Fibroblast of mammary gland (primary cell): ENCODE results near the gene SLC25A26.
A peak's percentile ranks its signal among the peaks of the same experiment; 100 is the strongest.

Experiments used
- DNase-seq: peaks from one replicate; pipeline ENCODE4 v3.0.0-alpha.2; 2010; ENCODE audit warnings: low read depth
- H3K4me3 ChIP-seq: 2 replicates; pipeline ENCODE4 v1.5.1; 2011; ENCODE audit warnings: low read depth, mild to moderate bottlenecking, low read length, moderate library complexity; ENCODE audit not compliant: control insufficient read depth
- TF ChIP-seq, protein P1 (sequence below): conservative IDR thresholded peaks from 2 replicates; pipeline ENCODE4 v1.5.1; 2011; ENCODE audit warnings: low read depth, low read length, inconsistent platforms; ENCODE audit not compliant: control insufficient read depth, insufficient read depth

Gene SLC25A26

DNA sequence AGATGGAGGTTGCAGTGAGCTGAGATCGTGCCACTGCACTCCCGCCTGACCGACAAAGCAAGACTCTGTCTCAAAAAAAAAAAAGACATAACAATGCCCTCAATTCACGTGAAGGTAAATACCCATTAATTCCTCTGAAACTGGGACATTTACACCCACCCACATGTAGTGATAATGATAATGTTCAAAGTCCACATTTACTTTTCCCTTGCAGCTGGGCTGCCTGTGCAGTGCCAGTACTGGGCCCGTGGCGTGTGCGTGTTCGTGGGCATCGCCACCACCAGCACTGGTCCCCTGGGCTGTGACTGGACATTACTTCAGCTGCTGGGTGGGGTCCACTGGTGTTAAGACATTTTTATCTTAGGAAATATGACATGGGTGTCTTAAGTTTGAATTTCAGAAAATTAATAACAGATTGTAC is 123.6 kb downstream of the SLC25A26 start:
- H3K4me3 ChIP-seq: no peak overlapping the region
- TF ChIP-seq, protein P1, sequence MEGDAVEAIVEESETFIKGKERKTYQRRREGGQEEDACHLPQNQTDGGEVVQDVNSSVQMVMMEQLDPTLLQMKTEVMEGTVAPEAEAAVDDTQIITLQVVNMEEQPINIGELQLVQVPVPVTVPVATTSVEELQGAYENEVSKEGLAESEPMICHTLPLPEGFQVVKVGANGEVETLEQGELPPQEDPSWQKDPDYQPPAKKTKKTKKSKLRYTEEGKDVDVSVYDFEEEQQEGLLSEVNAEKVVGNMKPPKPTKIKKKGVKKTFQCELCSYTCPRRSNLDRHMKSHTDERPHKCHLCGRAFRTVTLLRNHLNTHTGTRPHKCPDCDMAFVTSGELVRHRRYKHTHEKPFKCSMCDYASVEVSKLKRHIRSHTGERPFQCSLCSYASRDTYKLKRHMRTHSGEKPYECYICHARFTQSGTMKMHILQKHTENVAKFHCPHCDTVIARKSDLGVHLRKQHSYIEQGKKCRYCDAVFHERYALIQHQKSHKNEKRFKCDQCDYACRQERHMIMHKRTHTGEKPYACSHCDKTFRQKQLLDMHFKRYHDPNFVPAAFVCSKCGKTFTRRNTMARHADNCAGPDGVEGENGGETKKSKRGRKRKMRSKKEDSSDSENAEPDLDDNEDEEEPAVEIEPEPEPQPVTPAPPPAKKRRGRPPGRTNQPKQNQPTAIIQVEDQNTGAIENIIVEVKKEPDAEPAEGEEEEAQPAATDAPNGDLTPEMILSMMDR: no peak
- DNase-seq: no peak

DNA sequence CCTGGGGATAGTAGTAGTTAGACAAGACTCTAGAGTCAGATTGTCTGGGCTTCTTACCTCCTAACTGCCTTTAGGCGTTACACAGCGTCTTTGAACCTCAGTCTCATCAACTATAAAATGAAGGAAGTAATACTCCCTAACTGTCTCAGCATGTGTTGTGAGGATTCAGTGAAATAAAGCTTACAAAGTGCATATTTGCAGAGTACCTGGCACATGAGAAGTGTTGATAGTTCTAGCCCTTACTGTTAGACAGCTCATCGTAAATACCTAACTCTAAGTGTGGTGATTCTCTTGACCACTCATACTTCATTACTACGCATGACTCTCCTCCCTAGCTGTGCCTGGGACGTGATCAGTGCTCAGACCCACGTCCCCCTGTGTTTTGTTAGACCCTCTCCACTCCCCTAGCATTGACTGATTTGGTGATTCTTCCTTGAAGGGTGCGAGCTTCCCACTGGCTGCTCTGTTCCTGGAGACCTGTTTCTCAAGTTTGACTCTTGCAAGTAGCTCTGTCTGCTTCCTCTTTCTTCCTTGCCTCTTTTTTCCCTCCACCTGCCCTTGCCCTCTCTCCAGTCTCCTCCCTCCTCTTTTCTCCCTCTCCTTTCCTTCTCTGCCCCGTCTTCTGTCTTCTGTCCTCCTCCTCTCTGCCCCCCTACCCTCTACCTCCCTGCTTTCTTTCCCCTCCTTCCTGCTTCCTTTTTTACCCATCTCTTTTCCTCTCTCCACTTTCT is 124.2 kb downstream of the SLC25A26 start:
- H3K4me3 ChIP-seq: no peak overlapping the region
- TF ChIP-seq, protein P1: no peak
- DNase-seq: no peak

DNA sequence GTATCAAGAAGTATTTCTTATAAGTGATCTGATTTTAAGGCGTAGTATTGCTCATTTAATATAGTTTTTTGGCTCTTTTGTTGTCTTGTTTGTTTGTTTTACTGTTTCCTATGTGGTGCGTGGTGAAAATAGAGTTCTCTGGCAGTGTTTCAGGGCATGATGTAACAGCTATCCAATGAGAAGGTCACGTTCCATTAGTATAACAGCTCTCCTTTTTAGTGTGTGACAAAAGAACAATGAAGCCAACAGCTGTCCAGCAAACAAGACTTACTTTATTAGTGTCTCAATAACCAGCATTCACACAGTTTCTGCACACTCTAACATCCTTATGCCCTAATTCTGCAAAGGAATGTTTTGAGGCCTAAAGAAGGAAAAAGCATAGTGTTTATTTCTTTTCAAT is 127.9 kb downstream of the SLC25A26 start:
- no peak overlapping the region for H3K4me3 ChIP-seq
- no peak for DNase-seq
- TF ChIP-seq, protein P1: no peak

DNA sequence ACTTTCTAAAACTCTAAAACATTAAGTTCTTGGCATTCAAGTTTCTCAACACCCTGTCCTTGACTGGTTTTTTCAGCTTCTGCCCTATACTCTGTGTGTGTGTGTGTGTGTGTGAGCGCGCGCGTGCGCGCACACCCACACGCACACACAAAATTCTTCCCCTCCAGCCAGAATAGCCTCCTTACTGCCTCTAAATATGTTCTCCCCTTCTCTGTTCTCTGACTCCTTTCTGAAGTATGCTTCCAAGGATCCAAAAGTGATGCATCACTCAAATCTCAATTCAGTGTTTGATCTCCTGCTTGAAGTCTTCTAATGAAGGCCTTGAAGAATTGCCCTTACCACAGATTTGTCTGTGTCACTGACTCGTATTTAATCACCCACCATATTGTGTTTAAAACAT is 129.8 kb downstream of the SLC25A26 start:
- TF ChIP-seq, protein P1: no peak
- H3K4me3 ChIP-seq: no peak overlapping the region
- DNase-seq: peak; percentile 41

DNA sequence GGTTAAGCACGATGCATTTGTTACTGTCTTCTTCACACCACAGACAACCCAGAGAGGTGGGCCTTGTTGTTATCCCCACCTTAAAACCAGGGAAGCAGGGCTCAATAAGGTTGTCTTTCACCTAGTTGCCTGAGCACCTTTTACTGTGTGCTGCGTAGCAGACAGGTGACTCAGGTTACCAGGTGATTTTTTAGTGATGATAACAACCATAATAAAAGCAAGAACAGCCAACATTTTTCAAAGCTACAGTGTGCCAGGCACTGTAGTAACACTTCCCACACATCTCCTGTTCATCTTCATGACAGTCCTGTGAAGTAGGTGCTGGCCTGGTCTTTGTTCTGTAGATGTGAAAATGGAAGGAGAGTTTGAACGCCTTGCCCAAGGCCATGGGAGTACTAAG is 132.2 kb downstream of the SLC25A26 start:
- DNase-seq: no peak
- no peak overlapping the region for H3K4me3 ChIP-seq
- TF ChIP-seq, protein P1: no peak

DNA sequence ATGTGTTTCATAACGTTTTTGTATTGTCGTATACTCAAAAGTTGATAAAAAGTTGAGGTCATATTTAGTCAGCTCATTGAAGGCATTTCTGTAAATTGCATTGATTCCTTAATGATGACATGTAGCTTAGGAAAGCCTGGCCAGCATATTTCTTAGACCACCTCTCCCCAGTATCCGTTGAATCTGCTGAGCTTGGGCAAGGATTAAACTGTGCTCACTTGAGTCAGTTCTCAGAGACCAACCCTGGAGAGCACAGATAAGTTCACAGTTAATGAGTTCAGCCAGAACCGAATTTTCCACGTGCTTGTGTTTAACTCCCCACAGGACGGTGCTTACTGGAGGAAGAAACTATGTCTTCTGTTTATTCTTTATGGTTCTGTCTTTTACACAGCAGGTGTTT is 132.7 kb downstream of the SLC25A26 start:
- DNase-seq: peak; percentile 33
- TF ChIP-seq, protein P1: no peak
- H3K4me3 ChIP-seq: no peak overlapping the region
